Lower lobe of right lung (tissue), 2 donors: ENCODE measurements around the gene REL. TPM values are rescaled to one million over a fixed set of nuclear protein-coding genes. Genes with fewer than 3 reads are reported as not detected.

Source experiments
- ATAC-seq, 2 donors: fragments of 200-7000 bp; cut with Tn5 transposase; one replicate each; pipeline ENCODE4 v1.9.1; 2020 to 2022; ENCODE audit warnings: mild to moderate bottlenecking in 2 of 2, moderate library complexity in 2 of 2
- DNase-seq: peaks from one replicate; pipeline ENCODE4 v3.0.0-alpha.2; 2020
- H3K27ac ChIP-seq: fragments of 200-600 bp; one replicate; pipeline ENCODE4 v1.8.0; 2022
- H3K27me3 ChIP-seq: fragments of 200-600 bp; one replicate; pipeline ENCODE4 v1.8.0; 2022; ENCODE audit warnings: low read depth
- H3K36me3 ChIP-seq: fragments of 200-600 bp; one replicate; pipeline ENCODE4 v1.8.0; 2022; ENCODE audit warnings: mild to moderate bottlenecking
- H3K4me1 ChIP-seq: fragments of 200-600 bp; one replicate; pipeline ENCODE4 v1.8.0; 2022
- H3K4me3 ChIP-seq: fragments of 200-600 bp; one replicate; pipeline ENCODE4 v1.8.0; 2022; ENCODE audit warnings: mild to moderate bottlenecking
- H3K9me3 ChIP-seq: fragments of 200-600 bp; one replicate; pipeline ENCODE4 v1.8.0; 2022
- intact Hi-C: fragments of 100-400 bp; cut with DNase I; formaldehyde crosslinking; loops from one replicate; pipeline ENCODE4 v1.11.0; 2022
- total RNA-seq: library from RNA; stranded (reverse); fragmentation: NEBNext Ultra II Directional; extraction: Animal tissue kit (Norgen Biotek cat#: 25700); gene quantifications from one replicate; pipeline ENCODE4 v1.2.1, GENCODE V29; 2021
- TF ChIP-seq, protein P1 (sequence below): fragments of 200-600 bp; IDR thresholded peaks from one replicate; pipeline ENCODE4 v1.8.0; 2022; ENCODE audit warnings: antibody characterized with exemption, mild to moderate bottlenecking
- donor health status: DM: no; HTN: yes; CAD: no; lungs with severe emphysema.

The REL gene
- total RNA-seq, 1 donor from 2014 or later, result 33.6 TPM

DNA sequence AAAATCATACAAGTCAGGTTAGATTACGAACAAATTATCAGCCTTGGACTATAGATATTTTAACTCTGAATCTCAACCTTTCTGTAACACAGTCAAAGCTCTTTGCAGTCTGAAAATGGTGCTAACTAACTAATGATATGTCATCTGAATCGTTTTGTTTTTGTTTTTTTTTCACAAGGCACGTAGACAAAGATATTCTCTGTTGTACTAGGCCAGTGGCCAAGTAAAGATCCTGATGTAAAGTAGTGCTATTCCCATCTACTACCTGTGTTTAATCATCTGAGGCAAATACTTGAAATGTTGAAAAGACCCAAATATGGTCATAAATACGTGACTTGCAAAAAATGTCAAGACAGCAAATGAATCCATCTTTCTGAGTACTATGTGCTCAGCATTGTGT is 65.7 kb downstream of the REL start:
- H3K4me1 ChIP-seq, result no peaks in the 10 kb centered on the region
- peaks cover 8% of the 10 kb centered on the region for H3K36me3 ChIP-seq
- no peak overlapping the region for H3K4me3 ChIP-seq
- ATAC-seq (no peak), DNase-seq (no peak)
- no peaks in the 10 kb centered on the region for H3K9me3 ChIP-seq
- H3K27me3 ChIP-seq, result no peaks in the 10 kb centered on the region
- TF ChIP-seq, protein P1, sequence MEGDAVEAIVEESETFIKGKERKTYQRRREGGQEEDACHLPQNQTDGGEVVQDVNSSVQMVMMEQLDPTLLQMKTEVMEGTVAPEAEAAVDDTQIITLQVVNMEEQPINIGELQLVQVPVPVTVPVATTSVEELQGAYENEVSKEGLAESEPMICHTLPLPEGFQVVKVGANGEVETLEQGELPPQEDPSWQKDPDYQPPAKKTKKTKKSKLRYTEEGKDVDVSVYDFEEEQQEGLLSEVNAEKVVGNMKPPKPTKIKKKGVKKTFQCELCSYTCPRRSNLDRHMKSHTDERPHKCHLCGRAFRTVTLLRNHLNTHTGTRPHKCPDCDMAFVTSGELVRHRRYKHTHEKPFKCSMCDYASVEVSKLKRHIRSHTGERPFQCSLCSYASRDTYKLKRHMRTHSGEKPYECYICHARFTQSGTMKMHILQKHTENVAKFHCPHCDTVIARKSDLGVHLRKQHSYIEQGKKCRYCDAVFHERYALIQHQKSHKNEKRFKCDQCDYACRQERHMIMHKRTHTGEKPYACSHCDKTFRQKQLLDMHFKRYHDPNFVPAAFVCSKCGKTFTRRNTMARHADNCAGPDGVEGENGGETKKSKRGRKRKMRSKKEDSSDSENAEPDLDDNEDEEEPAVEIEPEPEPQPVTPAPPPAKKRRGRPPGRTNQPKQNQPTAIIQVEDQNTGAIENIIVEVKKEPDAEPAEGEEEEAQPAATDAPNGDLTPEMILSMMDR, result no peak
- H3K27ac ChIP-seq, result no peak overlapping the region
- intact Hi-C loops, result no loop called here

DNA sequence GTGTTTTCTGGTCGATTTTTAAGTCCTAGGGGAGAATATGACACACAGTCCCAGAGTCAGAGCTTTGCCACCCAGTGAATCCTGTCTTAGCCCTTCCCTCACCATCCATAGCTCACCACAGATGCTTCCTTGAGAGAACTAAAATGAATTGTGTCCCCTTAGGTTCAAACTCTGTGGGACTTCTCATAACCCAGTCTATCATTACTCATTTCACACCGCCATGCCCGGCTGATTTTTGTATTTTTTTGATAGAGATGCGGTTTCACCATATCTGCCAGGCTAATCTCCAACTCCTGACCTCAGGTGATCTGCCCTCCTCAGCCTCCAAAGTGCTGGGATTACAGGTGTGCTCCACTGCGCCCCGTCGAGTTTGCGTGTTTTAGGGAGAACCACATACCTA is 66.8 kb downstream of the REL start:
- H3K27ac ChIP-seq, result no peak overlapping the region
- TF ChIP-seq, protein P1, result no peak
- H3K9me3 ChIP-seq, result no peaks in the 10 kb centered on the region
- H3K4me3 ChIP-seq, result no peak overlapping the region
- H3K4me1 ChIP-seq, result no peaks in the 10 kb centered on the region
- H3K27me3 ChIP-seq, result no peaks in the 10 kb centered on the region
- intact Hi-C loops, result no loop called here
- H3K36me3 ChIP-seq, result peaks cover under 1% of the 10 kb centered on the region
- ATAC-seq, result no peak
- DNase-seq, result no peak

DNA sequence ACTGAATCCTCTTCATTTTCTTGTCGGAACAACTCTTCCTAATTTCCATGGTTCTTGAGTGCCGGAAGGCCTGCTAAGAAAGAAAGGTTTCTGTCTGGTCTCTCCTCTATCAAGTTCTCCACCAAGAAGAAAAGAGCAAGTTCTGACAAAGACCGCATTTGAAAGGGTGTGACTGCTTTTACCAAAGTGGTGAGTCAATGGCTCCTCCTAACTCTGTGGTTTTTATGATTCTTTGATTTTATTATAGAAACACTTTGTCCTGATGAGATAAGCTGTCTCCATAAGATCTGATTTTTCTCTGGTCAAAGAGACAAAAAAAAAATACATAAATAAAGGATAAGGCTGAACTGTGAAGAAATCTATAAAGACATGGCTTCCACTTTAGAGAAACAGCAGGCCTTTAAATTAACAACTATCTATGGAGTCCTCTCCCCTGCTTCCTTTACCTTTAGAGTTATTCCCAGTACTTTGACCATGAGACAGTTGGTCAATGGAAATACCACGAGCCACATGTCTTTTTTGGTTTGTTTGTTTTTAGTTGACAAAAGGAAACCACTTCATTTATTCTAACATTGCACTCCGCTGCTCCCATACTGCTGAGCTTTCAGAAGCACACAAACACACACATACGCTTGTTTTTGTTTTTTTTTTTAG is 67.7 kb downstream of the REL start:
- TF ChIP-seq, protein P1, result no peak
- Histone ChIP-seq H3K36me3 (peaks cover 8% of the 10 kb centered on the region), H3K9me3 (no peaks in the 10 kb centered on the region), H3K4me1 (no peaks in the 10 kb centered on the region), H3K27ac (no peak overlapping the region), H3K27me3 (no peaks in the 10 kb centered on the region), H3K4me3 (no peak overlapping the region)
- intact Hi-C loops, result no loop called here
- ATAC-seq, result no peak
- no peak for DNase-seq

DNA sequence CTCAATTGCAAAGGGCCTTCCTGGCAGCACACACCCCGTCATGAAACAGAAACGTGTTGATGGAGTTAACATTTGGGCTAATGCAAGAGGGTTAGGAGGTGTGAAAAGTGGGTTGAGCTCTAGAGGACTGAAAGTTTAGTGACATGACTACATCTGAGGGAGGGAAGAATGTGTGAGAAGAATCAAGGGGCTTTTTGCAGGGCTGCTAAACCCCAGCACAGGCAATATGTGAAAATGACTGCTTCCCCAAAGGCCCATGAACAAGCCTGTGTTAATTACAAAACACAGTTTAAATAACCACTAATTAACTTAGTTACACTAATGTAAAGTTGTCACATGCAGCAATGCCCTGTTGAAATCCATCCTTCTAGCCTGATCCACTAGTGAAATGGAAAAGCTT is 72.8 kb downstream of the REL start:
- peaks cover 14% of the 10 kb centered on the region for H3K36me3 ChIP-seq
- H3K27me3 ChIP-seq, result no peaks in the 10 kb centered on the region
- DNase-seq, result no peak
- no peaks in the 10 kb centered on the region for H3K9me3 ChIP-seq
- H3K4me3 ChIP-seq, result no peak overlapping the region
- no peak for ATAC-seq
- no peak overlapping the region for H3K27ac ChIP-seq
- TF ChIP-seq, protein P1, result no peak
- intact Hi-C loops, result no loop called here
- H3K4me1 ChIP-seq, result no peaks in the 10 kb centered on the region

DNA sequence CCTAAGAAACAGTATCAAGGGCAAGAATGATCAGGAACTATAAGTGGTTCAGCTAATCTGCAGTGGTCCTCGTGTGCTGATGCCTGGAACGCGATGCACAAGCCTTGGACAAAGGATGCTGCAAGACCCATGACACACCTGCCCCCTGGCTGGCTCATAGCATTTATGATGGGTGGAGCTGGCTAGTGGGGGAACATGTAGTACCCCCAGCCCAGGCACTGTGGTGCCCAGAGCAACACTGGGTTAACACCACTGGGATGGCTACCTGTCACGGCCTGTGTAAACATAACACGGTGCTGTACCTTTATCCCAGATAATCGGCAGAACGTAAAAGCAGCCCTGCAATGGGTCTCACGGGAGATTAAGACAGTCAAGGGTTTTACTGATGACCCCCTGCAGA is 75.8 kb downstream of the REL start:
- H3K9me3 ChIP-seq, result no peaks in the 10 kb centered on the region
- no peaks in the 10 kb centered on the region for H3K27me3 ChIP-seq
- intact Hi-C loops, result no loop called here
- DNase-seq (no peak), ATAC-seq (no peak)
- TF ChIP-seq, protein P1, result no peak
- H3K36me3 ChIP-seq, result peaks cover 20% of the 10 kb centered on the region
- H3K4me3 ChIP-seq, result no peak overlapping the region
- H3K27ac ChIP-seq, result no peak overlapping the region
- no peaks in the 10 kb centered on the region for H3K4me1 ChIP-seq
